Subcutaneous adipose tissue (tissue), 4 donors: Measurements from ENCODE around the gene ASH1L. TPM values are rescaled to one million over a fixed set of nuclear protein-coding genes. Genes with fewer than 3 reads are reported as not detected.

ENCODE experiments used
- total RNA-seq, 4 donors: library from RNA; depleted of rRNA; stranded (reverse); fragments of >200 nt; gene quantifications; one replicate each; pipeline ENCODE4 v1.1.0, GENCODE V29; 2016
- TF ChIP-seq, protein P1 (sequence below): fragments of 450-650 bp; IDR thresholded peaks from one replicate; pipeline ENCODE4 v1.5.1; 2016; ENCODE audit warnings: low read depth, mild to moderate bottlenecking, control low read depth, antibody characterized with exemption, moderate library complexity

ASH1L gene
- total RNA-seq, 4 donors from 2014 or later = 52.4 to 93.9 (median 69.0) TPM

- TF ChIP-seq, protein P1, sequence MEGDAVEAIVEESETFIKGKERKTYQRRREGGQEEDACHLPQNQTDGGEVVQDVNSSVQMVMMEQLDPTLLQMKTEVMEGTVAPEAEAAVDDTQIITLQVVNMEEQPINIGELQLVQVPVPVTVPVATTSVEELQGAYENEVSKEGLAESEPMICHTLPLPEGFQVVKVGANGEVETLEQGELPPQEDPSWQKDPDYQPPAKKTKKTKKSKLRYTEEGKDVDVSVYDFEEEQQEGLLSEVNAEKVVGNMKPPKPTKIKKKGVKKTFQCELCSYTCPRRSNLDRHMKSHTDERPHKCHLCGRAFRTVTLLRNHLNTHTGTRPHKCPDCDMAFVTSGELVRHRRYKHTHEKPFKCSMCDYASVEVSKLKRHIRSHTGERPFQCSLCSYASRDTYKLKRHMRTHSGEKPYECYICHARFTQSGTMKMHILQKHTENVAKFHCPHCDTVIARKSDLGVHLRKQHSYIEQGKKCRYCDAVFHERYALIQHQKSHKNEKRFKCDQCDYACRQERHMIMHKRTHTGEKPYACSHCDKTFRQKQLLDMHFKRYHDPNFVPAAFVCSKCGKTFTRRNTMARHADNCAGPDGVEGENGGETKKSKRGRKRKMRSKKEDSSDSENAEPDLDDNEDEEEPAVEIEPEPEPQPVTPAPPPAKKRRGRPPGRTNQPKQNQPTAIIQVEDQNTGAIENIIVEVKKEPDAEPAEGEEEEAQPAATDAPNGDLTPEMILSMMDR = no peak
Observed at GRCh38 chr1:155324717-155325602, 237.6 kb downstream of the ASH1L start.

GRCh38 chr1:155324037-155324716 is 238.4 kb downstream of the ASH1L start:
- TF ChIP-seq, protein P1 = no peak

- TF ChIP-seq, protein P1 = no peak
Observed at GRCh38 chr1:155323729-155324036, 238.9 kb downstream of the ASH1L start.

GRCh38 chr1:155322953-155323728 is 239.5 kb downstream of the ASH1L start:
- TF ChIP-seq, protein P1 = no peak

DNA sequence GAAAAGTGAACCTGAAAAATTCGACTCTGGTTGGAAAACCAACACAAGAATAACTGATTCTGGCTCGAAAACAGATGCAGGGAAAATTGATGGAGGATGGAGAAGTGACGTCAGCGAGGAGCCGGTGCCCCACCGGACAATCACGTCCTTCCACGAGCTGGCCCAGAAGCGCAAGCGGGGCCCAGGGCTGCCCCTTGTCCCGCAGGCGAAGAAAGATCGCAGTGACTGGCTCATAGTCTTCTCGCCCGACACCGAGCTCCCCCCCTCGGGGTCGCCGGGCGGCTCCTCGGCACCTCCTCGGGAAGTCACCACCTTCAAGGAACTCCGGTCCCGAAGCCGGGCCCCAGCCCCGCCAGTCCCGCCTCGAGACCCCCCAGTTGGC is 240.0 kb downstream of the ASH1L start:
- TF ChIP-seq, protein P1 = no peak

GRCh38 chr1:155321639-155322503 is 240.7 kb downstream of the ASH1L start:
- TF ChIP-seq, protein P1 = no peak
